Measurements from ENCODE around the gene SYNJ1.
"Not testable (repeated sequence)": the region's sequence is repeated elsewhere in the genome, so short reads cannot be mapped to it uniquely, and the experiment has no call there.

SYNJ1 gene

DNA sequence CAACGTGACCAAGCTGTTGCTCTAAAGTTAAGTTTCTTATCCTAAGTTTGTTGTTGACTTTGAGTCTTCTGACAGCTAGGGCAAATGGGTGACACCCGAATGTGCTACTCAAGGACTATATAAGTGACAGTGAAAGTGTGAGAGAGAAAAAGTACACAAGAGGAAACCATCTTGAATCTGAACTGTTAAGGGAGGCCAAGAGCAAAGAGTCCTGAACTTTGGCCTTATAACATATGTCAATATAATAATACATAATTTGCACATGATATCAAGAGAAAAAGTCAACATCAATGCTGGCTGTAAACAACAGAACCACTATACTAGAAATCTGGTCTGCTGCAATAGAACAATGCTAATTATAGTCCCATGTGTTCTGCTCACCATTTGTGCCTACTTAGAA is 29.5 kb downstream of the SYNJ1 start:
- no peak for DNase-seq (ENCODE audit: low read depth, low spot score)

DNA sequence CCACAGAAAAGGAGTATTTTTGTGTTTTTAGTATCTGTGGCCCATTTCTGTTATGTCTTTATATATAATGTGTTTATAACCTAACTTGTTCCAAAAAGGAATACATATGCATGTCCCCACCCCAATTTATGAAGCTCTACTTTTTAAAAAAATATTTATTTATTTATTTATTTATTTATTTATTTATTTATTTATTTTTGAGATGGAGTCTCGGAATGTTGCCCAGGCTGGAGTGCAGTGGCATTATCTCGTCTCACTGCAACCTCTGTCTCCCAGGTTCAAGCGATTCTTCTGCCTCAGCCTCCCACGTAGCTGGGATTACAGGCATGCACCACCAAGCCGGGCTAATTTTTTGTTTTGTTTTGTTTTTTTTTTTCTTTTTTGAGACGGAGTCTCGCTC is 32.3 kb downstream of the SYNJ1 start:
- not testable (repeated sequence) for DNase-seq (ENCODE audit: low read depth, low spot score)

DNA sequence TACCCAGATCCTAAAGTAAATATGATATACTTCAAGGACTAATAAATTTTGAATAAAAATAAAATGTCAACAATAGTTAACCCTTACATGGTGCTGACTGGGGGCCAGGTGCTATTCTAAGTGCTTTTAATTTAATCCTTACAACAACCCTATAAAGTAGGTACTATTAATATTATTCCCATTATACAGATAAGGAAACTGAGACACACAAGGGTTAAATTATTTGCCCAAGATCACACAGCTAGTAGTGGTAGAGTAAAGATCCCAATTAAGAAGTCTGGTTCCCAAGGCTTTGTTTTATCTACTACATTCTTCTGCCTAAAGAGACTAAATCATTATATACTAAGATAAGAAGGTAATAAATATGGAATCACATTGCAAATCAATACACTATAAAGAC is 34.2 kb downstream of the SYNJ1 start:
- DNase-seq (ENCODE audit: low read depth, low spot score), result no peak

DNA sequence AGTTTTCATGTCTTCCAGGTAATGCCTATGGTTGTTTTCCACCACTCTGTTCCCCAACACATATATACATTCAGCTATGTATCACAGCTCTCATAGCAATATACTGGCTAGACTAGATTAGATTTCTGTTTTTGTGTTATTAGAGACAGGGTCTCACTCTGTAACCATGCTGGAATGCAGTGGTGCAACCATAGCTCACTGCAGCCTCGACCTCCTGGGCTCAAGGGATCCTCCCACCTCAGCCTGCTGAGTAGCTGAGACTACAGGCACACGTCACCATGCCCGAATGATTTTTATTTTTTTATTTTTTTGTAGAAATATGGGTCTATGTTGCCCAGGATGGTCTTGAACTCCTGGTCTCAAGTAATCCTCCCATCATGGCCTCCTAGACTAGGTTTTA is 37.7 kb downstream of the SYNJ1 start:
- DNase-seq (ENCODE audit: low read depth, low spot score), result no peak

DNA sequence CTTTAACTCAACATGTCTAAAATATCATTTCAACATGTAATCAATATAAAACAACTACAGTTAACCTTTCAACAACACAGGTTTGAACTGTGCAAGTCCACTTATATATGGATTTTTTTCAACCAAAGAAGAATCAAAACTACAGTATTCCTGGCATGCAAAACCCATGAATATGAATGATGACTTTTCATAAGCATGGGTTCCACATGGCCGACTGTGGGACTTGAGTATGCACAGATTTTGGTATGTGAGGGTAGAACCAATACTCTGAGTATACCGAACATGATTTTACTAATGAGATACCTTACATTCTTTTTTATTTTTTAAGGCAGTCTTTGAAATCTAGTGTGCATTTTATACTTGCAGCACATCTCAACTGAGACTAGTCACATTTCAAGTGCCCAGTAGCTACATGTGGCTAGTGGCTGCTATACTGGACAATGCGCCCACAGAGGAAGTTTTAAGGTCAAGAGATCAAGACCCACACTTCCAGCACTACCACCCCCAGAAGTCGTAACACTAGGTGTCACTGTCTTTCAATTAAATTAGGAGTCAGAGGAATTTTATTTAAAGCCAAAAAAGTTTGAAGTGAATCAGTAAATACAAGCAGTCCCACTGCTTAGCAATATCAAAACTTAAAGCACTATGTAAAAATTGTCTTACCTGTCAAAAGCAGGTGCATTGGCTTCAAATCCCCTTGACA is 40.0 kb downstream of the SYNJ1 start:
- DNase-seq (ENCODE audit: low read depth, low spot score), result no peak

DNA sequence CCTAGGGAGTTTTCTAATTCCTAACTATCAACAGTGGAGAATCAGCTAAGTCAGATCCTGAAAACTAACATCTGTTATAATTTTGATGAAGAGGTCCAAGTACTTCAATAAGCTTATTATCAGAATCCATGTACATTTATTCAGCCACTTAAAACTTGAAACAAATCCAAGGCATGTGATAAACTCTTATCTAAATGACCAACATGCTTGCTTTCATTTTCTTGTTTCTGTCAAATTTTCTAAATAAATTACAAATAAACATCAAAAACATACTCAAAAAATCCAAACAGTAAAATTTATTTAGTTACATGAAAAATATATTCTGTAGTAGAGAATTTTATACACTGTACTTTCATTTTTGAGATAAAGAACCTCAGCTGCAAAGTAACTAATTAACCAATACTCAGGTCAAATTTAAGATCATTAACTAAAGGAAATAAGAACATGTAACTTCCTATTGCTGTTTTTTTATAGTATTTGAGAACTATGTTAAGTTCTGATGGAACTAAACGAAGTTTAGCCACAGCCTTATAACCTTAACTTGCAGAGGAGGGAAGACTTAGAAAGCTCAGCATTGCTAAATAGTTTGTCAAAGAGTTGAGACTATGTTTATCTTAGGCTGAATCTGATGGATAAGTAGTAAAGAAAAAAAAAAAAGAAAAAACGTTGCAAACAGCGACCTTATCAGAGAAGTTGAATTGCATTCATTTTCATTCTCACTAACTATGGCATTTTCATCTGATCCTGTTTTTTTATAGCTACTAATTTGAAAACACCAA is 44.9 kb downstream of the SYNJ1 start:
- no peak for DNase-seq (ENCODE audit: low read depth, low spot score)

DNA sequence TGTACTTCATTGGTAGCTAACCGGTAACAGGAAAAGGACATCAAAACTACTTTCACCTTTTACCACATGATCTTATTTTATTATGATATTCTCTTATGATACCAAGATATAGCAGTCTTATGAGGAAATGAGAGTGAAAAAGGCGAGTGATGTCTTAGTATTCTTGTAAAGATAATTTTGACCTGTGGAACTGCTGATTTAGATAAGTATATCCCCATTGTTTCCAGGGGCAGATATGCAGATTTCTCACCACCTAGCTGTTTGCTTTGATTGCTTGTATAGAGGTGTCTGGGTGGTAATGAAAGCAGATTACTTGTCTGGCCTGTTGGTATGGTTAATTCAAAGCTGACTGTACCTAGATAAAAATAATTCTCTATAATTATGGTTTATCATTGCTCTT is 53.1 kb downstream of the SYNJ1 start:
- DNase-seq (ENCODE audit: low read depth, low spot score), result no peak

DNA sequence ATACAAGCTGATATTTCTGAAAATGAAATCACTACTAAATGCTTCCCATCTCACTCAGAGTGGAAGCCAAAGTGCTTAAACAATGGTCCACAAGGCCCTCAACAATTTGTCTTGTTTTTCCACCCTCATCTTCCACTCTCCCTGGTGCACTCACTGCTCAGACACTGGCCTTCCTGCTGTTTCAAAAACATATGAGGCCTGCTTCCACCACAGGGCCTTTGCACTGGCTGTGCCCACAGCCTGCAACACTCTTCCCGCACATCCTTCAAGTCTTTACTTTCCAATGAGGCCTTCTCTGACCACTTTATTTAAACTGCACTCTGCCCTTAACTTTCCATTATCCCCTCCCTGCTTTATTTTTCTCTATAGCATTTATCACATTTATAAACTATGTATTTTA is 53.8 kb downstream of the SYNJ1 start:
- no peak for DNase-seq (ENCODE audit: low read depth, low spot score)

DNA sequence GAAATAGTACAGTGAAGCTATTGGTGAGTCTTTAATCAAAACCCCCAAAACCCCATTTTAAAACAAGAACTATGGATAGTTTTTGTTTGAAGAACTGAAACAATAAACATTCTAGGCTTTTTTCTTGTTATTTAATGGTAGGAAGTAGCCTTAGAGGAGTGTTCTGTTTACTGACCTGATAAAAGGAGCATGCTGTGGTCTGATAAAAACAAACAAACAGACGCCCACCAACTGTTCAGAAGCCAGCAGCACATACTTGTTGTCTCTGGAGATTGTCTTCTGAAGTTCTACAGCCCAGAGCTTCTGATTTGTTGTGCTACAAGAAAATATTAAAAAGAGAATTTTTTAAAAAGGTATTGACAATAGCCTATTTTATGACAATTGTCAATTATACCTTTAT is 61.6 kb downstream of the SYNJ1 start:
- peak; percentile 20 for DNase-seq (ENCODE audit: low read depth, low spot score)

DNA sequence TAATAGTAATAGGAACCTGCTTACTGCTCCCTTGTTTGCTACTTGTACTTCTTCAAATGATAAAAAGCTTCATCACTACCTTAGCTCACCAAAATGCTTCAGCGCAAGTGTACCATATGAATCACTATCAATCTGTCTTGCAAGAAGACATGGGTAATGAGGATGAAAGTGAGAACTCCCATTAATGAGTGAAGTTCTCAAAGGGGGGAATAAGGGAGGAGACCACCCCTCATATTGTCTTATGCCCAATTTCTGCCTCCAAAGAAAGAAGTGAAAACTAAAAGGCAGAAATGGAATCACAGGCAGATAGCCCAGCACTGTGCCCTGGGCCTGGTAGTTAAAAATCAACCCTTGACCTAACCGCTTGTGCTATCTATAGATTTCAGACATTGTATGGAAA is 63.7 kb downstream of the SYNJ1 start:
- not testable (repeated sequence) for DNase-seq (ENCODE audit: low read depth, low spot score)

DNA sequence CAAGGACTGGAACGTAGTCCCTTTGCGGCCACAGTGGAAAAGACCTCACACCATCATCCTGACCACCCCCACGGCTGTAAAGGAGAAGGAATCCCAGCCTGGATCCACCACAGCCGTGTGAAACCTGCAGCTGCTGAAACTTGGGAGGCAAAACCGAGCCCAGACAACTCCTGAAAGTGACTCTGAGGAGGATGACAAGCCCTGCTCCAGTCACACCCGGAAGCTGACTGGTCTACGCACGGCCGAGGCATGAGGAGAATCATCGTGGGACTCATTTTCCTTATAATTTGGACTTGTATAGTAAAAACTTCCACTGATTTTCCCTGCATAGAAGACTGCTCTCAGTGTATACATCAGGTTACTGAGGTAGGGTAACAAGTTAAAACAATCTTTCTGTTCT is 65.8 kb downstream of the SYNJ1 start:
- not testable (repeated sequence) for DNase-seq (ENCODE audit: low read depth, low spot score)

DNA sequence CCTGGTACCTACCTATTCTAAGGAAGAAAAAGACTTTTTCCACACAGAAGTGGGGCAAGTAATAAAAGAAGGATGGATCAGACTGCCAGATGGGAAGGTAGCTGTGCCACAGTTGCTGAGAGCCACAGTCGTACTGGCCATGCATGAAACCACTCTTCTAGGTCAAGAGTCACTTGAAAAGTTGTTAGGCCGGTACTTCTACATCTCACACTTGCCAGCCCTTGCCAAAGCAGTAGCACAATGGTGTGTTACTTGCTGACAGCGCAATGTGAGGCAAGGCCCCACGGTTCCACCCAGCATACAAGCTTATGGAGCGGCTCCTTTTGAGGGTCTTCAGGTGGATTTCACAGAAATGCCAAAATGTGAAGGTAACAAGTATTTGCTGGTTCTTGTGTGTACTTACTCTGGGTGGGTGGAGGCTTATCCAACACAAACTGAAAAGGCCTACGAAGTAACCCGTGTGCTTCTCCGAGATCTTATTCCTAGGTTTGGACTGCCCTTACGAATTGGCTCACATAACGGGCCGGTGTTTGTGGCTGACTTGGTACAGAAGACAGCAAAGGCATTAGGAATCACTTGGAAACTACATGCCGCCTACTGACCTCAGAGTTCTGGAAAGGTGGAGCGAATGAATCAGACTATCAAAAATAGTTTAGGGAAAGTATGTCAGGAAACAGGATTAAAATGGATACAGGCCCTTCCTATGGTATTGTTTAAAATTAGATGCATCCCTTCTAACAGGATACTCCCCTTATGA is 66.6 kb downstream of the SYNJ1 start:
- not testable (repeated sequence) for DNase-seq (ENCODE audit: low read depth, low spot score)

DNA sequence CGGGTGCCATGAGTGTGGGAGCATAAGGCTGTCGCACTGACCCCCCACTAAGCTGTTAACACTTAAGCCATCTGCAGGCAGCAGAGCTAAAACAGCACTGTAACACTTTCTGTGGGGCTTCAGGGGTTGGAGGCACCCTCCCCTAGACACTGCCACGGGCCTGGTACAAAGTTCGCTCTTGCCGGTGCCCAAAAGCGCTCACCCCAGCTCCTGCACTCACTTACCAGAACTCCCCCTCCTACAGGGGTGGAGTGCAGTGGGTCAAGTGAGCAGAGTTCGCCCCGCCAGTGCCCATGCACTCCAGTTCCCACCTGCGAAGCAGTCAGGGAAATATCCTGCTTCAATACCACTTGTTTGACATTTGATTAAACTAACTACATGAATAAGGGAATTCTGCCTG is 69.3 kb downstream of the SYNJ1 start:
- no peak for DNase-seq (ENCODE audit: low read depth, low spot score)

DNA sequence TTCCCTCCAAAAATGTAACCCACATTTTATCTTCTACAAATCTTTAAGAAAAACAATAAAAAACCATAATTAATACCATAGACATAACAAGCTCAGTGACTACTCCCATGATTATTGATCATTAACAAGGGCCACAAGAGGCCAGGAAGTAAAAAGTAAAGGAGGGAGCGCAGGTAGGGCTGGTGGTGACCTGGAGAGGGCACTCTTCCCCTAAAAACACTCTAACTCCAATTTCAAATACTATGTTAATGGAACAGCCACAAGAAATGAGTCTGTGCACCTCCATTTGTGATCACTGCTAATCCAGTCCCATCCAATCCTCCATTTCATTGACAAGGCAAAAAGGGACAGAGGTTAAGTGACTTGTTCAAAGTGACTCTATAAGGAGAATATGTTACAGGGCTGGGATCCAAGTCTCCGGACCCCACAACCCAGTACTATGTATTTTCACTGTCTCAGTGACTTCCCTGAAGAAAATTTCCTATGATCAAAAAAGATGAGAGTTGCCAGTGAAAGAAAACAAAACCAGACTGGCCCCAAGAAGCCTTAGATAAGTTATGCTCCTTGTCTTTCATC is 74.4 kb downstream of the SYNJ1 start:
- no peak for DNase-seq (ENCODE audit: low read depth, low spot score)

DNA sequence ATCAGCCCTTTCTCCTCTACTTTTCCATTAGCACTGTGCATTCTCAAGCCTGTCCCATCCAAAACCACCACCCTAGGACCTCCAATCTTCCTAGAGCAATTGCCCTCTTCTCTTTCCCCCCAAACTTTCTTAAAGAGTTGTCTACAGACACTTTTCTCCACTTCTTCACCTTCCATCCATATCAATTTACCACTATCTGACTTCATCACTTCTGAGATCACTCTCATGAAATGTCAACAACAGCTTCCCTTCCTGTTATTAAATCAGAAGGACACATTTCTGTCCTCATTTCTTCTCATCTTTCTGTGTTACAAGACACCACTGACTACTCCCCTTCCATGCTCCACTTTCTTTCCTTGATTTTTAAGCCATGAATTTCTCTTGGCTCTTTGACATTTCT is 79.6 kb downstream of the SYNJ1 start:
- no peak for DNase-seq (ENCODE audit: low read depth, low spot score)

DNA sequence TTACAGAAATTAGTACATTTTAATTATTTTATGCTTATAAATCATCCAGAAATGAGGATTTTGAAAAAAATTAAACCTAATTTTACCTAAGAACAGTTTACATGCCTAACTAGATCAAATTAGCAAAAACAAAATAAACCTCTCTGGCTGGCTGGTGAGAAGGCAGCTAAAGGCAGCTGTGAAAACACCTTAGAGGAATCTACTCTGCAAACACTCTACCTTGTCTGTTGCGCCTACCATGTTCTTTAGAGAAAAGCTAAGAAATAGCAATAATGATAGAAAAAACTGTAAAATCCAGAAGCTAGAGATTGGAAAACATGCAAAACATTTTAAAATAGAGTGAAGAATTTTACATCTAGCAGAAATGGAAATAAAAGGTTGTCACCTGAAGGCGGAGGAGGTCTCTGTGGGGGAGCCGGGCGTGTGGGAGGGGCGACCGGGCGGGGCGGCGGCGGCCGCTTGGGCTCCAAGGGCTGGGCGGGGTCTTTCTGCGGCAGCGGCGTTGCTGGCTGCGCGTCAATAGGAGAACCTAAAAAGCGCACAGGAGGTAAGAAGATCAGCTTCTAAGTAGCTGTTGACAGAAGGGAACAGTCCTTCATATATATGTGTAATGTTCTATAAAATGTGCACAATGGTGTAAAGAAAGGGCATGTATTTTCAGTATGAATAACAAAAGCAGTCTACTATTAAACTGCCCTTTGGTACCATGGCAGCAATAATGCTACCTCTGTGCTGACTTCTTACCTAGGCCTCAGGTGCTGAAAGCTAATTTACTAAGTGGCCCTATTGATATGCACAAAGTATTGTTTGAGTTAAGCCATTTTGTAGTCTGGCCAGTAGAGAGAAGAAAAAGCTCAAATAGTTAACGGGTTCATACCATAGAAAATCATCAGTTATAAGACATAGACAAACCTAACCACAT is 82.3 kb downstream of the SYNJ1 start:
- DNase-seq (ENCODE audit: low read depth, low spot score), result no peak

DNA sequence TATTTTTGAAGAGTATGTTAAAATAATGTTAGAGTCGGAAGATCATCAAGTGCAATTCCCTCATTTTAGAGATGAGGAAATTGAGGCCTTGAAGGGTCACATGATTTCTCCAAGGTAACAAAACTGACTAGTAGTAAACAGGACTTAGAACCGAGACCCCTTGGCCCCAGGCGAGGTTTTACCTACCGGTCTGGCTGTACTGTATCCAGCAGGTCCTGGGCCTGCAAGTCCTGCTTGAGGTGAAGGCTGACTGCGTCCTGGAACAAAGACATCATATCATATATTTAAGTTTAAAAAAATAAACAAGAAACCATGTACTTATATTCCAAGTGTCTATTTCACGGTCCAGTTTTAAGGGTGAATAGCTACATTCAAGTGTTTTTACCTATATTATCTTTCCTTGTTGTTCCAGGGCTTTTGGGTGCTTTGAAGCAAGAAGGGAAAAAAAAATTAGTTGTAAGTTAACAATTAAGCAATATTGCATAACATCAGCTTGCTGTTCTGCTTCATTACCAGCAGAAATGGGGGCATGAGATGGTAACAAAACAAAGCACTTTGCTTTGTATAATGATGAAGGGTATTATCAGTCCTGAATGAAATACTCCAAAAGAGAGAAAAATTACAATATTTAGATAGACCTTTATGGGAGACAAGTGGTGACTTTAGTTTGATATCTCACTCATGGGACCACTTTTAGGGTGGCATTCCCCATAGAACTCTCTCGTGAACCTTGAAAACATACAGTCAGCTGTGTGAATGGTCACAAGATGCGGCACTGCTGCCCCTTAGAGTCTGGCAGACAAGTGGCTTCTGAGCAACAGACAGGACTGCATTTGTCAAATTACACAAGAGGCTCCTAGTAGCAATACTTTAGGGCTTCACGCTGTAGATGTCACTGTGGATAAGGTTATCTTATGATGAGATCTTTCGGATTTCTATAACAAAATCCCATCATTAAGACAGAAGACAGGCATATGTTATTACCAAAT is 85.8 kb downstream of the SYNJ1 start:
- no peak for DNase-seq (ENCODE audit: low read depth, low spot score)

DNA sequence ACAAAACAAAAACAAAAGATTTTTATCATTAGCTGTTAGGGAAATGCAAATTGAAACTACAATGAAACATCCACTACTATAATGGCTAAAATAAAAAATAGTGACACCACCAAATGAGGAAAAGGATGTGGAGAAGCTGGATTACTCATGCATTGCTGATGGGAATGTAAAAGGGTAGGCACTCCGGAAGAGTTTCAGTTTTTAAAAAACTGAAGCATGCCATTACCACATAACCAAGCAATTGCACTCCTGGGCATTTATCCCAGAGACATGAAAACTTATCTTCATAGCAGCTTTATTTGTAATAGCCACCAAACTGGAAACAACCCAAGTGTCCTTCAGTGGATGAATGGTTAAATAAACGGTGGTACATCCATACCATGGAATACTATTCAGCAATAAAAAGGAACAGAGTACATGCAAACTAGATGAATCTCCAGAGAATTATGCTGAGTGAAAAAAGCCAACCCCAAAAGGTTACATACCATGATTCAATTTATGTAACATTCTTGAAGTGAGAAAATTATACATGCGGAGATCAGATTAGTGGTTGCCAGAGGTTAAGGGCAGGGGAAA is 101.1 kb downstream of the SYNJ1 start:
- DNase-seq (ENCODE audit: low read depth, low spot score), result no peak

DNA sequence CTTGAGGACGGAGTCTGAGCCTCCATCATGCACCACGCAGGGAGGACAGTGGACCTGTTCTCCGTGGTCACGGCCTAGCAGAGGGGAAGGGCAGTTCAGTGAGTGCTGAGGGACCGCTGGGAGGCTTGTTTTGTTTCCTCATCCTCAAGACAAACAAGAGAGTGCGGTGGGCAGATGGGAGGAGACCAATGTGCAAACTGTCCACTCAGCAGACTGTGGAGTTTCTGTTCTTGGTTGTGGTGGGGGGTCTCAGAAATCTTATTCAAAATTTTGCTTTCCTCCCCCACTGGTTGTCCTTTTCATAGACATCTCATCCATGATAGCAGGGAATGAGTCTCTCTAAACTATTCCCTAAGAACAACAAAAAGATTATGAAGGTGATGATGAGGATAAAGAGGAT is 109.6 kb downstream of the SYNJ1 start:
- not testable (repeated sequence) for DNase-seq (ENCODE audit: low read depth, low spot score)

Measured in smooth muscle cell of the brain vasculature (primary cell).